NCI-H2227 (cell line): ENCODE results near the gene PRDM7.

Experiments used
- DNase-seq: peaks from one replicate; lab custom pipeline; 2025; ENCODE audit not compliant: unreplicated experiment; lab: John Stamatoyannopoulos, UW

The PRDM7 gene

DNA sequence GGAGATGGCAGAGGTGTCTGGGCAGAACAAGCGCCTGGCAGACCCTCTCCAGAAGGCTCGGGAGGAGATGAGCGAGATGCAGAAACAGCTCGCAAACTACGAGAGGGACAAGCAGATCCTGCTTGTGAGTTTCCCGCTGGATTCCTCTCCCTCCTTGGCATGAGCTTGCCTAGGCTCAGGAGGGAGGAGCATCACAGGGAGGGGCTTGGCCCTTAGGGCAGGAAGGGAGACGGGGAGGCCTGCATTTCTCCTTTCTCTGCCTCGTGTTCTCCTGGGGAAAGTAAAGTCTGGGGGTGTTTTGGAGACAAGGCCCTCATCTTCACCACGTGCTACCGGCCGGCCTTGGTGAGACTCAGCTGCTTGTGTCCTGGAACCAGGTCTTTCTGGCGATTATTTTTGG is 39.9 kb downstream of the PRDM7 start:
- DNase-seq: no peak

DNA sequence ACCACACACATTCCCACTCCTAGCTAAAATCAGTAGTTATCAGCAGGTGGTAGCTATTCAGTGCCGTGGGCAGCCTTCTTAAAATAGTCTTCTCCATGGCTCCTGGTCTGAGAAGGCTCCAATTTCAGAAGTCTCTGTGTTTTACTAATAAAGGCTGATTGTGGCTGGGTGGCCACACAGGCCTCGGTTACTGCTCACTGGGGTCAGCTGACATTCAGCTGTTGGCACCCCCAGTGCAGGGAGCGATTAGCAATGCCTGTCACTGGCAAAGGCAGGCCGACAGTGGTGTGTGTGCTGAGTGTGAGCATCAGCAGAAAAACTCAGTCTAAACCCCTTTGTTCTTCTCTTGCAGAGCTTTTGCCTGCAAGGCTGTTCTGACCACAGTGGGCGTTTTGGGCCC is 41.2 kb downstream of the PRDM7 start:
- DNase-seq: no peak

DNA sequence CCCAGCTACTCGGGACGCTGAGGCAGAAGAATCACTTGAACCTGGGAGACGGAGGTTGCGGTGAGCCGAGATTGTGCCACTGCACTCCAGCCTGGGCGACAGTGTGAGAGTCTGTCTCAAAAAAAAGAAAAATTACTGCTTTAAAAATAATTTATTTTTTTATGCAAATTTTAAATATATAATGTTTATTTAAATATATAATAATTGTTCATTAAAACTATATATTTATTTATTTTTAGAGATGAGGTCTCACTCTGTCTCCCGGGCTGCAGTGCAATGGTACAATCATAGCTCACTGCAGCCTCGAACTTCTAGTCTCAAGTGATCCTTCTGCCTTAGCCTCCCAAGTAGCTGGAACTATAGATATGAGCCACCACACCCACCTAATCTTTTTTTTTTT is 42.6 kb downstream of the PRDM7 start:
- DNase-seq: no peak

DNA sequence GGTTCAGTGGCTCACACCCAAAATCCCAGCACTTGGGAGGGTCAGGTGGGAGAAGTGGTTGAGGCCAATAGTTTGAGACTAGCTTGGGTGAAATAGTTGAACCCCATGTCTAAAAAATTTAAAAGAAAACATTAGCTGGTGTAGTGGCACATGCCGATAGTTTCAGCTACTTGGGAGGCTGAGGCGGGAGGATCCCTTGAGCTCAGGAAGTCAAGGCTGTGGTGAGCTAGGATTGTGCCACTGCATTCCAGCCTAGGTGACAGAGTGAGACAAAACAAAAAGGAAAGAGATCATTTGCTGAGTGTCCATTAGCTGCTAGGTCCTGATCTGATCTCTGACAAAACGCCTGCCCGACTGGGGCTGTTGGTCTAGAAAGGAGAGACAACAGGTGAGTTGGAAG is 43.7 kb downstream of the PRDM7 start:
- no peak for DNase-seq

DNA sequence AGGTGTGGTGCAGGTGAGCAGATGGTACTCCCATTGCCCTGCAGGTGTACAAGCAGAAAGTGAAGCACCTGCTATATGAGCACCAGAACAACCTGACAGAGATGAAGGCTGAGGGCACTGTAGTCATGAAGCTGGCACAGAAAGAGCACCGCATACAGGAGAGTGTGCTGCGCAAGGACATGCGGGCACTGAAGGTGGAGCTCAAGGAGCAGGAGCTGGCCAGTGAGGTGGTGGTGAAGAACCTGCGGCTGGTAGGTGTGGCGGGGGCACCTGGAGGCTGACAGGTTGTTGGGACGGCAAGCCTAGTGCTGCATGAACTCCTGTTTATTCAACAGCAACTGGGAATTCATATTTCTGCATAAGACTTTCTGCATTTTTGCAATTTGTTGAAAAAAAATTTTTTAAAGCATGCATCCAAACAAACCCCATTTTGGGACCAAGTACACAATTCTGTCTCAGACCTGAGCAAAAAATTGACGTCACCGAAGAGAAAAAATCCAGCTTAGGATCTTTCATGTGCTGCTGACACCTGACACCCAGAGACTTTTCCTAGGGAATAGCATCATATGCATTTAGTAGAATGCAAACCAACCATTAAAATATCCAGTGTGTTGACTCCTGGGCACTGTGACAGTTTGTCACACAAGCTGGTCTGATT is 44.3 kb downstream of the PRDM7 start:
- DNase-seq: no peak

DNA sequence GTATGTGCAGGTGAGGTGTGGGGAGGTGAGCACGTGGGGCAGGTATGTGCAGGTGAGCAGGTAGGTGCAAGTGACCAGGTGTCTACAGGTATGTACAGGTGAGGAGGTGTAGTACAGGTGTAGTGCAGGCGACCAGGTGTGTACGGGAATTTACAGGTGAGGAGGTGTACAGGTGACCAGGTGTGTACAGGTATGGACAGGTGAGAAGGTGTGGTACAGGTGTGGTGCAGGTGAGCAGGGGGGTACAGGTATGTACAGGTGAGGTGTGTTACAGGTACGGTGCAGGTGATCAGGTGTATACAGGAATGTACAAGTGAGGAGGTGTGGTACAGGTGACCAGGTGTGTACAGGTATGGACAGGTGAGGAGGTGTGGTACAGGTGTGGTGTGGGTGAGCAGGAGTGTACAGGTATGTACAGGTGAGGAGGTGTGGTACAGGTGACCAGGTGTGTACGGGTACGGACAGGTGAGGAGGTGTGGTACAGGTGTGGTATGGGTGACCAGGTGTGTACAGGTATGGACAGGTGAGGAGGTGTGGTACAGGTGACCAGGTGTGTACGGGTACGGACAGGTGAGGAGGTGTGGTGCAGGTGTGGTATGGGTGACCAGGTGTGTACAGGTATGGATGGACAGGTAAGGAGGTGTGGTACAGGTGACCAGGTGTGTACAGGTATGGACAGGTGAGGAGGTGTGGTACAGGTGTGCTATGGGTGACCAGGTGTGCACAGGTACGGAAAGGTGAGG is 45.0 kb downstream of the PRDM7 start:
- DNase-seq: no peak

DNA sequence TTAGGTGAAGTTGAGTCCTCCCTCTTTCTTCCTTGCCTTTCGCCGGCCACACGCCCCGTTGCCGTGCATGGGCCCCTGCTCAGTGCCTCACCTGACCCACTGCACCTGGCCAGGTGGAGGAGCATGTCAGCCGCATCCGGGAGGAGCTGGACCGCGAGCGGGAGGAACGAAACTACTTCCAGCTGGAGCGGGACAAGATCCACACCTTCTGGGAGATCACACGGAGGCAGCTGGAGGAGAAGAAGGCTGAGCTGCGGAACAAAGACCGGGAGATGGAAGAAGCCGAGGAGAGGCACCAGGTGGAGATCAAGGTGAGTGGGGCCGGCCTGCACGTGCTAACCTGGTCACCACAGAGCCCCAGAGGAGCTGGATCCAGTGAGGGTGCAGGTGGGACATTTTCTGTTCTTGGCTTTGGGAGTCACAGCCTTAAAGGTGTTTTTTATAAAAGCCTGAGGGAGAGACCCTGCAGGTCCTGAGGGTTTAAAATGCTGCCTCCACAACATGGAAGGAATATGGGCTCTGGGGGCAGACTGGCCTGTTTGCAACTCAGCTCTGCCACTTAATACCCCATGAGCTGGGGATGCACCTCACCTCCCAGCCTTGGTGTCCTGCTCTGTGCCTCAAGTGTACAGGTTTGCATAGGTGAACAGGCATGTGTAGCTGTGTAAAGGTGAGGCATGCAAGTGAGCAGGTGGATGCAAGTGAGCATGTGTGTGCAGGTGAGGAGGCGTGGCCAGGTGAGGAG is 45.8 kb downstream of the PRDM7 start:
- DNase-seq: no peak

DNA sequence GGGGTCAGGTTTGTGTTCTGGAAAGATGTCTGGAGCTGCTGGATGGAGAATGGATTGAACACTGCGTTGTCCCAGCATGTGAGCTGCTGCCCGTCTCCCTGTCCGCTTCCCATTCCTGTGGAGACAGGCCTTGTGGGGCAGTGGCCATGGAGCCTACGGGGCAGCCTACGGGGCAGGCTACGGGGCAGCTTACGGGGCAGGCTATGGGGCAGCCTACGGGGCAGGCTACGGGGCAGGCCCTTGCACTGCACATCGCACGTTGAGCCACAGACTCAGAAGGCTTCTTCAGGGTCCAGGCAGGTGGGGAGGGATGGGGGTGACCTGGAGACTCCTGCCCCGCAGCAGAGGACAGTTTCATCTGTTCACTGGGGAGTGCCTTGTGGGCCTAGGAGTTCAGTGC is 48.1 kb downstream of the PRDM7 start:
- DNase-seq: no peak

DNA sequence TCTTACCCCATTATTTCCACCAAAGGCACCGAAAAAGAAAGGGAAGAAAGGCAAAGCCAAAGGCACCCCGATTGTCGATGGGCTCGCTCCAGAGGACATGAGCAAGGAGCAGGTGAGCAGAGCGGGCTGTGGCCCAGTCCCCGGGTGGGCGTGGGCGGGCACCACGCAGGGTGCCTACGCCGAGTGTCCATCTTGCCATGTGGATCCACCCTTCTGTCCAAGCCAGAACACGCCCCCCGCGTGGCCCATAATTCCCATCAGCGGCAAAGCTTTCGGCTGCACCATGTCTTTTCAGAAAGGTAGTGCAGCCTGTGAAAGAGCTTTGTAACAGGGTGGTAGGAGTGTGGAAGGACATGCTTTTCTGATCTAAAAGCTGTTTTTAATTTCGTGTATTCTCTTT is 49.5 kb downstream of the PRDM7 start:
- no peak for DNase-seq

DNA sequence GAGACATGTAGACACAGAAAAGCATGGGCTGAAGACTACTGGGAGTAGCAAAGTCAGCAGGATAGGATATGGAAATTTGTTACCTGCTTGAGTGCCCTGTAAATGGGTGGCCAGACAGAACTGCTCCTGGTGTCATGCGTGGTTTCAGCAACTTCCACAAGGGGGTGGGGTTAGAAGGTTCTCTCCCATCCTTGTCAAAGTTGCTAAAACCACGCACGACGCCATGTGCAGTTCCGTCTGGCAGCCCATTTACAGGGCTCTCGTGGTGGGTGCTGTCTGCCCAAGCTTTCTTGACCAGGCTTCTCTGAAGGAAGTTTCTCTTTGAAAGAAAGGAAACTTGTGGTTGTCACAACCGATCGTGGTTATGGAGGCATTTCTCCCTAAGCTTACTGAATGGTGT is 51.0 kb downstream of the PRDM7 start:
- DNase-seq: no peak

DNA sequence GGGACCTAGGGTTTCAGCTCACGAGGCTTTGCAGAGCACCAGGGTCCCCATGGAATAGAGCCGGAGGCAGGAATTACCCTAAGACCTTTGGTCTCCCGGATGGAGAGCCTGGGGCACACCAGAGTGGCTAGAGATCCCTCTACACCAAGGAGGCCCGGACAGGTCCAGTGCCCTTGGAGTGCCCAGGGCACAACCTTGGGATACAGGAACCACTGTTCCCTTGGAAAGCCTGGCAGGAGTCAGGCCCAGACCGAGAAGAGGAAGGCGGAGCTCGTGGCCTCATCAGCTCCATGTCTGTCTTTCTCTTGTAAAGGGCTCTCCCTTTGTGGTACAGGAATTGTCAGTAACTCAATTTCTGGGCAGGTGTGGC is 54.1 kb downstream of the PRDM7 start:
- DNase-seq: no peak

DNA sequence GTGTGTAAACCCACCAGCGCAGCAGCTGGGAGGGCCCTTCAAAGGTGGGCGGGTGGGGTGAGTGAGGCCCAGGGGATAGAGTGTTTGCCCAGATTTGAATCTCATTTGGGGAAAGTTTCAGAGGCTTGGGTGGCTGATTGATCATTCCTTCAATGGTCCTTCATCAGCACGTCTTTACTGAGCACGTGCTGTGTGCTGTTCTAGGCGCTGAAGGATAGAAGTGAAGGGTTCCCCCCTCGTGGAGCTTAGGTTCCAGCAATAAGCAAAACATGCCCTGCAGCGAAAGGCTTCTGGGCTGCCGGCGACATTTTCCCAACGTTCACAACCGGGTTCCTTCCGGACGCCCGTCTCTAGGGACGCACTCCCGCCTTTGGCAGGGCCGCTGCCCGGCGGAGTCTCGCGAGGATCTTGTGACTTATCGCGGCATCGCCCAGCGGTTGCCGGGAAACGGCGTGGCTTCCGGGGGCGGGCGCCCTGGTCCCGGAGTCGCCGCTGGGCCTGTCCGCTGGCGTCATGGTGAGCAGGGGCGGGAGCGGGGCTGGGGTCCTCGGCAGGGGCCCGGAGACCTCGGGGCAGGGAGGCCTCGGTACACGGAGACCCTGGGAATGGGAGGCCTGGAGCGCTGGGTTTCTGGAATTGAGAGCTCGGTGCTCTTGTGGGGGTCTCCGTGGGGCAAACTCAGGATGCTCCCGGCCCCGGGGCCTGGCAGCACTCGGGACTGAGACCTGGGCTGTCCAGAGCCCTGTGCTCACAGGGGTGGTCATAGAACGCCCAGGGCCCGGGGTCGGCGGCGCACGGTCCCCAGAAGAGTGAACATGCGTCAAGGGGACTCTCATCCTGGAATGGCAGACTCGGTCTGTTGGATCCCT is 54.7 kb downstream of the PRDM7 start:
- peak; percentile 93 for DNase-seq

DNA sequence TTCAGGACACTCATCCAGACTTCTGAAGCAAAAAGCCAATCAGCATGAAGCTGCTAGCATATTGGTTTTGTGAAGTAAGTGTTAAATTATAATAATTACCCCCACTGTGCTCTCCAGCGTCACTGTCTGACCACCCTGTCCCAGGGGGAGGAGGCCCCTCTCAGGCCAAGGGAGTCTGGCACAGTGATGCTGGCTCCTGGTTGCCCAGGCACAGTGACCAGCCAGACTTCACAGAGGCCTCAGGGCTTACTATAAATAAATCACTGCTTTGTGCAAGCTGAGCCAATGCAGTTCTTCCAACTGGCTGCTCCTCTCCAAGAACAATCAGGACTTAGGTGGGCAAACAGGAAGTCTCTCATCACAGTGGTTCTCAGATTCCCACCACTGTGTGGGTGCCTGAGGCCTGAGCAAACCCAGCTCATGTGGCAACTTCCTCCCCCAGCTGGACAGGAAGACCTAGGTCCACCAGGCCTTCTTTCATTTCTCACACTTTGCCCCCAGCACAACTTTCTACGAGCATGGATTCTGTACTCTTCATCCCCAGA is 56.2 kb downstream of the PRDM7 start:
- DNase-seq: peak; percentile 26

DNA sequence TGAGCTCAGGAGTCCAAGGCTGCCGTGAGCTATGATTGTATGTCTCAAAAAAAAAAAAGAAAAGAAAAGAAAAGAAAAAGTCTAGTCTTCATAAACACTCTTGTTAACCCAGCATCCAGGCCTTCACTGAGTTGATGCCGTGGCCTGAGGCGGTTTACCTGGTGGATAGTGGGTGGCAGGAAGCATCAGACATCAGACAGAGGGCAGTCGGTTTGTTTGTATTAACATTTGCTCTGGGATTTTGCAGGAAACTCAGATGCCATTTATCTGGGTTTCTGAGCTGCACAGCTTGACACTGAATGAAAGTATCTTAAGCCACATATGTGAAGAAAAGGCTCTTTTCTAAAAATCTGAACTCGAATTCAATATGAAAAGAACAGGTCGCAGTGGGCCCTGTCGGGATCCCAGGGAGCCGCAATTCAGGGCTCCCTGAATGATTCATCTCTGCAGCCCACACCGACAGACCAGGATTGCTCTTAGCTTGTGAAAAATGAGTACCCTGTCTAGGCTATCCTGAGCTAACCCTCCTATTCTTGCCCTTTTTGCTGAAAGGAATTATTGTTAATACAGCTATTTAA is 56.8 kb downstream of the PRDM7 start:
- DNase-seq: peak; percentile 39

DNA sequence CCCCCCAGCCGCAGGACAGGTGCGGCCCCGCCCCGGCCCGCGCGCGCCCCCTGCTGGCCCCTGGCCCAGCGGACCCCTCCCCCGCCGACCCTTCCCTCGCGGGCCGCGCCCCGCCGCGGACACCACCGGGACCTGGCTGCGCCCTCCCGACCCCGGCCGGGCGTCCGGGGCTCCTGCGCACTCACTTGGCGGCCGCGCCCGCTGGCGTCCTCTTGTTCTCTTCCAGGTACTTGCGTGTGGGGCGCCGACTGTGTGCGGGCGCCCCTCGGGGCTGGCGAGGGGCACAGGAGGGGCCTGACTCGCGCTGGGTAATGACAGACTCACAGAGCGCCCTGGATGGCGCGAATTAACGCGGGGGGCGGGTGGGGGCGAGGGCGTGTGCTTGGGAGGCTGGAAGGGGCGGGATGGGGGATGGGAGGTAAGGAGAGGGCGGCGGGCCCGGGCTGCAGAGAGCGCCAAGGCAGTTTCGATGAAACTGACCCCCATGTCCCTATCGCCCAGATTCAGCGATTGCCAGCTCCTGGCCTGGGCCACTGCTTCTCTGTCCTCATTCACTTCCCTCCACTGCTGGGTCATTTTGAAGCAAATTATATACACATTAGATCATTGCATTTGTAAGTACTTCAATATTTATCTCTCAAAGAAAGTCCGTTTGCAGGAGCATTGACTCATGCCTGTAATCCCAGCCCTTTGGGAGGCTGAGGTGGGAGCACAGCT is 57.4 kb downstream of the PRDM7 start:
- DNase-seq: peak; percentile 75

DNA sequence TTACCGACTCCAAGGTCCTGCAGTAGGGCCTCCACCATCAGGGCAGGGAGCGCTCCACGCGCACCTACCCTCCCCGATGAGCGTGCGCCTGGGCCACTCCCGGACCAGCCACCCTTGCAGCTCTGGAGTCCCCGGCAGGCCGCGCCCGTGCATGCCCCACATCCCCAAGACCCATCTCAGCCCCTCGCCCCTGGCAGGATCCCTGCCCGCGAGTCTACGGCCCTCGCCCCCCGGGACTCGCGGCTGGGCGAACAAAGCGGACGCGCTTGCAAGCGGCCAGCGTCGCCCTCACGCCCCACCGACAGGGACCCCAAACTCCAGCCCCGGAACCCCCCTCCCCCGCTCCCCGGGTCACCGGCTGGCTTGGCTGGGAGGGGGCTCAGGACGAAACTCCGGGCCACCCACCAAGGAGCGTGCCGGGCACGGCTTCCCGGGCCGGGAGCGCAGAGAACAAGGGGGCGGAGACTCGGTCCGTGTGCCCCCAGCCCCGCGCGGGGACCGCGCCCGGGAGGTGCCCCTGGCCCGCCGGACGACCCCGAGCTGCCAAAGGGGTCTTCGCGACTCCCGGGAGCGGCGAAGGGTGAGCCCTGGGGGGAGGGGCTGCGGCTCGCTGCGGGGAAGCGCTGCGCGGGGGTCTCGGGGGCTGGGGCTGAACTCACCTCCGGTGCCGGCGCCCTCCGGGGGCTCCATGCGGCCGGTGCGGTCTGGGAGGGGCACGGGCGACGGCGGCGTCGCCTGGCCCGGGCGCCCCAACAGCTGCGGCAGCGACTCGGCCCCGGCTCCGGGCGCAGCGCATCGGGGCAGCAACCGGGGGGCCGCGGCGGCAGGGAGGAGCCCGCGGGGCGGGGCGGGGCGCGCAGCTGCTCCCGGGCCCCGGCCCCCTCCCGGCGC is 58.2 kb downstream of the PRDM7 start, which contains the start of gene DBNDD1:
TSS of gene DBNDD1 (minus strand) at position 805 of the 891 bp plus-strand sequence. CDS start at position 690, 115 bp downstream.
- peak; percentile 24 for DNase-seq

DNA sequence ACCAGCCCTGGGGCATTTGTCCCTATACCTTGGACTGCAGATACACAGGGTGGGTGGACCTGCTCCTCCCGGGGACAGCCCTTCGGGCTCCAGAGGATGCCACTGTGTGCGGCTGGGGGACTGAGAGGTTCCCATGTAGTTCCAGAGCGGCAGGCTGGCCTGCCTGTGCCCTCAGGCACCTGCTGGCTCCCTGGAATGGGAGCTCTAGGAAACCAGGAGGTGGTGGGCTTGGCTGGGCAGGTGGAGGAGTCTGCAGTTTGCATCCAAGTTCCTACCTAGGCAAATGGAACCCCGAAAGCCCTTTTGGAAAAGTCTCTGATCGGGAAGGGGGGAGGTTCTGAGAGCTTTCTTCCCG is 58.9 kb downstream of the PRDM7 start:
- DNase-seq: no peak

DNA sequence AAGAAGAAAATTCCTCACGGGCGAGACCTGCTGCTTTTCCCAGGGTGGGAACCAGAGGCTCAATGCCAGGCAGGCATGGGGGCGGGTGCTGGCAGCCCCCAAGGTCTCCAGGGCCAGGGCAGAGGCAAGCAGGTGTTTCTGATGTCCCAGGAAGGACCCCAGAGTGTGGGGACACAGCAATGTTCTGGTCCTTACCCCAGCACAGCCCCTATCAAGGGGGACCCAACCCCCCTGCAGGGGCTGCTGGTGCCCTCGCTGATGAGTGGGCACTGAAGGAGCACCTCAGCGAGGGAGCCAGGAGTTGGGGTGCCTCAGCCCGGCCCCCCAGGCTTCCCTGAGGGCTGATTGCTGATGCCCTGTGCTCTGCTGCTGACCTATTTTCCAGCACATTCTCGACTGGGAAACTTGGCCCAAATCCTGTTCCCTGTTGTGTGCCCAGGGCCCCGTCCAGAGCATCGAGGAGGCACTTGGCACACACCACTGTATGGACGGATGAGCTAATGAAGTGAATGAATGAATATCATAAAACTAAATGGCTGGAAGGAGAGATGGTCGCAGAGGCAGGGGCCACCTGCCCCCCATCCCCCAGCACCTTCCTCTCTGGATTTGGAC is 60.7 kb downstream of the PRDM7 start:
- DNase-seq: no peak
